ENCODE data around the gene FGFR3.
A peak's percentile ranks its signal among the peaks of the same experiment; 100 is the strongest.

FGFR3 gene

GRCh38 chr4:1806596-1807331 lies 13.7 kb downstream of the FGFR3 start:
- H2BK15ac ChIP-seq (replicated peaks; ENCODE audit: low read depth) = no peak overlapping the region
- no peak overlapping the region for H3K4me2 ChIP-seq (ENCODE audit: low read length)
- no peak overlapping the region for H3K18ac ChIP-seq (ENCODE audit: low read length)
- H3K9ac ChIP-seq (ENCODE audit: low read length) = no peak overlapping the region
- no peak overlapping the region for H3K4me3 ChIP-seq (ENCODE audit: low read length)
- H3K27me3 ChIP-seq (ENCODE audit: insufficient read depth, low read length, poor library complexity) = no peaks in the 10 kb centered on the region
- H4K5ac ChIP-seq (ENCODE audit: low read length) = no peak overlapping the region
- no CpG with 5 or more reads among the region's 41 CpGs for WGBS (ENCODE audit: extremely low coverage, insufficient coverage, low lambda C conversion rate)
- no peak overlapping the region for H3K56ac ChIP-seq (ENCODE audit: low read length)
- H2AK5ac ChIP-seq (ENCODE audit: low read length) = no peak overlapping the region
- H2BK120ac ChIP-seq (ENCODE audit: low read depth, low read length) = no peak overlapping the region
- no peak overlapping the region for H3K23ac ChIP-seq (ENCODE audit: low read length)
- H3K36me3 ChIP-seq (ENCODE audit: control insufficient read depth, insufficient read depth, low read length) = peaks cover 5% of the 10 kb centered on the region
- H2BK5ac ChIP-seq (ENCODE audit: low read length) = no peak overlapping the region
- no peaks in the 10 kb centered on the region for H3K79me1 ChIP-seq (ENCODE audit: low read length)
- no peak for DNase-seq
- H3K4me1 ChIP-seq (ENCODE audit: control insufficient read depth, low read depth, low read length) = no peaks in the 10 kb centered on the region
- no peak overlapping the region for H4K8ac ChIP-seq (ENCODE audit: low read depth, low read length)
- no peak overlapping the region for H3K4ac ChIP-seq (ENCODE audit: low read depth, low read length)
- no peak overlapping the region for H3K27ac ChIP-seq (ENCODE audit: low read depth, low read length)
- H3K79me2 ChIP-seq (ENCODE audit: control insufficient read depth, insufficient read depth, low read length) = no peaks in the 10 kb centered on the region

- no peak overlapping the region for H3K23ac ChIP-seq (ENCODE audit: low read length)
- H3K27me3 ChIP-seq (ENCODE audit: insufficient read depth, low read length, poor library complexity) = no peaks in the 10 kb centered on the region
- H3K79me2 ChIP-seq (ENCODE audit: control insufficient read depth, insufficient read depth, low read length) = no peaks in the 10 kb centered on the region
- H2BK15ac ChIP-seq (replicated peaks; ENCODE audit: low read depth) = no peak overlapping the region
- no peaks in the 10 kb centered on the region for H3K79me1 ChIP-seq (ENCODE audit: low read length)
- no peak overlapping the region for H4K8ac ChIP-seq (ENCODE audit: low read depth, low read length)
- no peak overlapping the region for H3K18ac ChIP-seq (ENCODE audit: low read length)
- peaks cover 5% of the 10 kb centered on the region for H3K36me3 ChIP-seq (ENCODE audit: control insufficient read depth, insufficient read depth, low read length)
- no peak overlapping the region for H3K27ac ChIP-seq (ENCODE audit: low read depth, low read length)
- H4K5ac ChIP-seq (ENCODE audit: low read length) = no peak overlapping the region
- no CpG with 5 or more reads among the region's 16 CpGs for WGBS (ENCODE audit: extremely low coverage, insufficient coverage, low lambda C conversion rate)
- H3K56ac ChIP-seq (ENCODE audit: low read length) = no peak overlapping the region
- H2BK5ac ChIP-seq (ENCODE audit: low read length) = no peak overlapping the region
- H3K4me2 ChIP-seq (ENCODE audit: low read length) = no peak overlapping the region
- H3K4me3 ChIP-seq (ENCODE audit: low read length) = no peak overlapping the region
- no peaks in the 10 kb centered on the region for H3K4me1 ChIP-seq (ENCODE audit: control insufficient read depth, low read depth, low read length)
- no peak for DNase-seq
- no peak overlapping the region for H3K9ac ChIP-seq (ENCODE audit: low read length)
- H3K4ac ChIP-seq (ENCODE audit: low read depth, low read length) = no peak overlapping the region
- no peak overlapping the region for H2BK120ac ChIP-seq (ENCODE audit: low read depth, low read length)
- no peak overlapping the region for H2AK5ac ChIP-seq (ENCODE audit: low read length)
Observed at GRCh38 chr4:1807332-1807777, 14.3 kb downstream of the FGFR3 start.

DNA sequence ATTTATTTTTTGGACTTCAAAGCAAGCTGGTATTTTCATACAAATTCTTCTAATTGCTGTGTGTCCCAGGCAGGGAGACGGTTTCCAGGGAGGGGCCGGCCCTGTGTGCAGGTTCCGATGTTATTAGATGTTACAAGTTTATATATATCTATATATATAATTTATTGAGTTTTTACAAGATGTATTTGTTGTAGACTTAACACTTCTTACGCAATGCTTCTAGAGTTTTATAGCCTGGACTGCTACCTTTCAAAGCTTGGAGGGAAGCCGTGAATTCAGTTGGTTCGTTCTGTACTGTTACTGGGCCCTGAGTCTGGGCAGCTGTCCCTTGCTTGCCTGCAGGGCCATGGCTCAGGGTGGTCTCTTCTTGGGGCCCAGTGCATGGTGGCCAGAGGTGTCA lies 15.3 kb downstream of the FGFR3 start:
- WGBS (ENCODE audit: extremely low coverage, insufficient coverage, low lambda C conversion rate) = no CpG with 5 or more reads among the region's 6 CpGs
- H3K36me3 ChIP-seq (ENCODE audit: control insufficient read depth, insufficient read depth, low read length) = peaks cover 5% of the 10 kb centered on the region
- no peak overlapping the region for H3K4me3 ChIP-seq (ENCODE audit: low read length)

DNA sequence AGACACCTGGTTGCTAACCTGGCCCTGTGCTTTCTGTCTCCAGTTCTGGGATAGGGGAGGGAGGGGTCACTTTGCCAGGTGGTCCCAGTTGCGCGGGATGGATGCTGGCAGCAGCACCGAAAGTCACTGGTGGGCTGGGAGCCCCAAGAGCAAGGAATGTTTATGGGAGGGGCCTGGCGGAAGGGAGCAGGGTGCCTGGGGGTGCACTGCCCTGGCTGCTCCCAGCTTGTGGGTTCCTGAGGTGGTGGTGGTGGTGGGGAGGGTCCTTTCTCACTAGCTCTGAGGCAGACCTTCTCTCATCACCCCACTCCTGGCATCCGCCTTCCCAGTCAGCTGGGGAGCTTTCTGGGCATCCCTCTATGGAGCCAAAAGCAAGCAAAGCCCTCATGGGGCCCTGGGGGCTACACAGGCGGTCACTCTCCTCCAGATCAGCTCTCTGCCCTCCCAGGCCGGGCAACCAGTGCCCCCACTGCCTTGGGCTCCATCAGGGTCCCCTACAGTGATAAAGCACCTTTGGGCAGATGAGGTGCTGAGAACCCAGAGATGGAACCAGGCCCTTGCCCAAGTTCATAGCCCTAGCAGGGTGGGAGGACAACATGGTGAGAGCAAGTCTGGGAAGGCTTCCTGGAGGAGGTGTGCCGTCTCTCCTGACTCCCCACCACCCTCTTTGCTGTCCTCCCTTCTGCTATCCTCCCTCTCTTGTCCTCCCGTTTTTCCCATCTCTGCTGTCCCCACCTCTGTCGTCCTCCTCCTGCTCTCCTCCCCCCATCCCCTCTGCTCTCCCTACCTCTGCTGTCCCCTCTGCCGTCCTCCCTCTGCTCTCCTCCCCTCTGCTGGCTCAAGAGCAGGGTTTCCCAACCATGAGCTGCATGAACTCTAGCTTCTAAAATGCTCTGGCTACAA lies 16.0 kb downstream of the FGFR3 start:
- no peak overlapping the region for H2BK120ac ChIP-seq (ENCODE audit: low read depth, low read length)
- H2BK5ac ChIP-seq (ENCODE audit: low read length) = no peak overlapping the region
- H3K27ac ChIP-seq (ENCODE audit: low read depth, low read length) = no peak overlapping the region
- no peak overlapping the region for H3K4me2 ChIP-seq (ENCODE audit: low read length)
- no peak overlapping the region for H4K5ac ChIP-seq (ENCODE audit: low read length)
- H2BK15ac ChIP-seq (replicated peaks; ENCODE audit: low read depth) = no peak overlapping the region
- H3K4me1 ChIP-seq (ENCODE audit: control insufficient read depth, low read depth, low read length) = no peaks in the 10 kb centered on the region
- WGBS (ENCODE audit: extremely low coverage, insufficient coverage, low lambda C conversion rate) = no CpG with 5 or more reads among the region's 11 CpGs
- H3K4me3 ChIP-seq (ENCODE audit: low read length) = no peak overlapping the region
- H3K79me2 ChIP-seq (ENCODE audit: control insufficient read depth, insufficient read depth, low read length) = no peaks in the 10 kb centered on the region
- H3K56ac ChIP-seq (ENCODE audit: low read length) = no peak overlapping the region
- DNase-seq = no peak
- no peaks in the 10 kb centered on the region for H3K79me1 ChIP-seq (ENCODE audit: low read length)
- H3K23ac ChIP-seq (ENCODE audit: low read length) = no peak overlapping the region
- H3K18ac ChIP-seq (ENCODE audit: low read length) = no peak overlapping the region
- no peaks in the 10 kb centered on the region for H3K27me3 ChIP-seq (ENCODE audit: insufficient read depth, low read length, poor library complexity)
- H3K4ac ChIP-seq (ENCODE audit: low read depth, low read length) = no peak overlapping the region
- no peak overlapping the region for H2AK5ac ChIP-seq (ENCODE audit: low read length)
- no peak overlapping the region for H3K9ac ChIP-seq (ENCODE audit: low read length)
- peaks cover 7% of the 10 kb centered on the region for H3K36me3 ChIP-seq (ENCODE audit: control insufficient read depth, insufficient read depth, low read length)
- no peak overlapping the region for H4K8ac ChIP-seq (ENCODE audit: low read depth, low read length)

More for the DNA sequence above, 15.3 kb downstream of the FGFR3 start:
- no peaks in the 10 kb centered on the region for H3K79me1 ChIP-seq (ENCODE audit: low read length)
- no peak overlapping the region for H2BK120ac ChIP-seq (ENCODE audit: low read depth, low read length)
- no peak overlapping the region for H2AK5ac ChIP-seq (ENCODE audit: low read length)
- no peak overlapping the region for H3K4ac ChIP-seq (ENCODE audit: low read depth, low read length)
- no peak overlapping the region for H3K9ac ChIP-seq (ENCODE audit: low read length)
- H3K56ac ChIP-seq (ENCODE audit: low read length) = no peak overlapping the region
- H3K4me1 ChIP-seq (ENCODE audit: control insufficient read depth, low read depth, low read length) = no peaks in the 10 kb centered on the region
- DNase-seq = no peak
- H4K8ac ChIP-seq (ENCODE audit: low read depth, low read length) = no peak overlapping the region
- no peak overlapping the region for H2BK5ac ChIP-seq (ENCODE audit: low read length)
- no peak overlapping the region for H3K23ac ChIP-seq (ENCODE audit: low read length)
- no peak overlapping the region for H3K18ac ChIP-seq (ENCODE audit: low read length)
- no peak overlapping the region for H4K5ac ChIP-seq (ENCODE audit: low read length)
- no peak overlapping the region for H3K4me2 ChIP-seq (ENCODE audit: low read length)
- no peak overlapping the region for H2BK15ac ChIP-seq (replicated peaks; ENCODE audit: low read depth)
- H3K27me3 ChIP-seq (ENCODE audit: insufficient read depth, low read length, poor library complexity) = no peaks in the 10 kb centered on the region
- H3K27ac ChIP-seq (ENCODE audit: low read depth, low read length) = no peak overlapping the region
- H3K79me2 ChIP-seq (ENCODE audit: control insufficient read depth, insufficient read depth, low read length) = no peaks in the 10 kb centered on the region

DNA sequence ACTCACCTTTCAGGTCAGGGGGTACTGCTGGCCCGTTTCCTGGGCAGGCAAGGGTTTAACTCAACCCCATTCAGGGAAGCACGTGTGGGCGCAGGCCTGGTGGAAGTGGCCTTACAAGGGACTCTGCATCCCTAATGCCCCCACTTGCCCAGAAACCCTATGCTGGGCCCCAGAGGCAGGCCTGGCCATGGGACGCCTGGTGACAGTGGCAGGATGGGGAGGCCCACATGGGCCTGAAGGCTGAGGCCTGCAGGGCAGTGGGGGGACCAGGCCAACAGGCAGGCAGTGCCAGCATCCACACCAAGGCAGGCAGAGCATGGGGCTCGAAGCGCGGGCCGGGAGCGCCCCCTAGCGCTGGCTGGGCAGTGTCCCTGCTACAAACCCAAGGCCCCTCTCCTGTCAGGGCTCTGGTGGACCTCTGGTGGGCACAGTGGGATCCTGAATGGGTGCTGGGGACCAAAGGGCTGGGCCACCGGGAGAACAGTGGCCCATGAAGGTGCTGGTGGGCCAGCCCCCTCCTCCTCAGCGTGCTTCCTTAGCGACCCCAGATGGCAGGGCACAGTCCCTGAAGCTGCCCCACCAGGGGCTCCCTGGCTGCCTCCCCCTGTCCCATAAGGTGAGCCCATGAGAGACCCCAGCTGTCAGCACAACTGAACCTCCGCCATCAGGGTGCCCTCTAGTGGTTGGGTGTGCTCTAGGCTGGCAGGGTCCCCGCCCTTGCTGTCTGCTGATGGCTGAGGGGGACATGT lies 16.8 kb downstream of the FGFR3 start:
- H2BK5ac ChIP-seq (ENCODE audit: low read length) = no peak overlapping the region
- no peak overlapping the region for H3K4me2 ChIP-seq (ENCODE audit: low read length)
- no peak overlapping the region for H3K18ac ChIP-seq (ENCODE audit: low read length)
- no peaks in the 10 kb centered on the region for H3K27me3 ChIP-seq (ENCODE audit: insufficient read depth, low read length, poor library complexity)
- no peak overlapping the region for H2BK15ac ChIP-seq (replicated peaks; ENCODE audit: low read depth)
- H3K4me3 ChIP-seq (ENCODE audit: low read length) = no peak overlapping the region
- no peak overlapping the region for H2BK120ac ChIP-seq (ENCODE audit: low read depth, low read length)
- H4K8ac ChIP-seq (ENCODE audit: low read depth, low read length) = no peak overlapping the region
- WGBS (ENCODE audit: extremely low coverage, insufficient coverage, low lambda C conversion rate) = no CpG with 5 or more reads among the region's 15 CpGs
- no peak overlapping the region for H4K5ac ChIP-seq (ENCODE audit: low read length)
- H2AK5ac ChIP-seq (ENCODE audit: low read length) = no peak overlapping the region
- peaks cover 9% of the 10 kb centered on the region for H3K36me3 ChIP-seq (ENCODE audit: control insufficient read depth, insufficient read depth, low read length)
- no peak overlapping the region for H3K4ac ChIP-seq (ENCODE audit: low read depth, low read length)
- H3K56ac ChIP-seq (ENCODE audit: low read length) = no peak overlapping the region
- H3K9ac ChIP-seq (ENCODE audit: low read length) = no peak overlapping the region
- DNase-seq = peak; percentile 89
- H3K79me2 ChIP-seq (ENCODE audit: control insufficient read depth, insufficient read depth, low read length) = no peaks in the 10 kb centered on the region
- no peaks in the 10 kb centered on the region for H3K79me1 ChIP-seq (ENCODE audit: low read length)
- no peak overlapping the region for H3K23ac ChIP-seq (ENCODE audit: low read length)
- no peaks in the 10 kb centered on the region for H3K4me1 ChIP-seq (ENCODE audit: control insufficient read depth, low read depth, low read length)
- no peak overlapping the region for H3K27ac ChIP-seq (ENCODE audit: low read depth, low read length)

All from mesendoderm (in vitro differentiated cells).